HepG2 (cell line): ENCODE results near the gene ATG7. TPM values are rescaled to one million over a fixed set of nuclear protein-coding genes. Genes with fewer than 3 reads are reported as not detected.

Experiments
- CENPX ChIP-seq: sonication (generic); formaldehyde crosslinking; IDR thresholded peaks from 2 replicates; pipeline ENCODE4 v1.9.0; 2021; ENCODE audit warnings: mild to moderate bottlenecking, missing genetic modification reagents, moderate library complexity
- E2F2 ChIP-seq: sonication (generic); formaldehyde crosslinking; IDR thresholded peaks from 2 replicates; pipeline ENCODE4 v1.4.0; 2020; ENCODE audit warnings: missing genetic modification reagents, borderline replicate concordance
- KDM5A ChIP-seq: fragments of 200-600 bp; sonication (generic); IDR thresholded peaks from 2 replicates; pipeline ENCODE4 v1.7.0; 2018; ENCODE audit warnings: antibody characterized with exemption, mild to moderate bottlenecking, low read length, borderline replicate concordance
- MED13 ChIP-seq: sonication (generic); formaldehyde crosslinking; IDR thresholded peaks from 2 replicates; pipeline ENCODE4 v1.5.0; 2020; ENCODE audit warnings: missing genetic modification reagents
- MEIS2 ChIP-seq: sonication (generic); formaldehyde crosslinking; IDR thresholded peaks from 2 replicates; pipeline ENCODE4 v1.9.0; 2021; ENCODE audit warnings: mild to moderate bottlenecking, missing genetic modification reagents
- MTF2 ChIP-seq: sonication (generic); formaldehyde crosslinking; IDR thresholded peaks from 2 replicates; pipeline ENCODE4 v1.5.0; 2020; ENCODE audit warnings: missing genetic modification reagents, borderline replicate concordance
- NAIF1 ChIP-seq: sonication (generic); formaldehyde crosslinking; IDR thresholded peaks from 2 replicates; pipeline ENCODE4 v1.5.0; 2020; ENCODE audit warnings: mild to moderate bottlenecking, missing genetic modification reagents, borderline replicate concordance
- REXO4 ChIP-seq: sonication (generic); formaldehyde crosslinking; IDR thresholded peaks from 2 replicates; pipeline ENCODE4 v1.8.0; 2022; ENCODE audit warnings: missing genetic modification reagents, mild to moderate bottlenecking, borderline replicate concordance
- SATB2 ChIP-seq: sonication (generic); formaldehyde crosslinking; IDR thresholded peaks from 2 replicates; pipeline ENCODE4 v1.5.0; 2020; ENCODE audit warnings: missing genetic modification reagents
- SMARCE1 ChIP-seq: fragments of 450-650 bp; IDR thresholded peaks from 2 replicates; pipeline ENCODE4 v1.6.1; 2017; ENCODE audit warnings: borderline replicate concordance
- TEAD3 ChIP-seq: optimal IDR thresholded peaks from 2 replicates; pipeline ENCODE3; 2016; ENCODE audit warnings: borderline replicate concordance
- XRCC5 ChIP-seq: fragments of 200-400 bp; formaldehyde crosslinking; optimal IDR thresholded peaks from 2 replicates; pipeline ENCODE3; 2017; ENCODE audit warnings: mild to moderate bottlenecking, low read length
- ZNF510 ChIP-seq: sonication (generic); formaldehyde crosslinking; IDR thresholded peaks from 2 replicates; pipeline ENCODE4 v1.4.0; 2020; ENCODE audit warnings: low read depth, mild to moderate bottlenecking, missing genetic modification reagents
- ZNF557 ChIP-seq: sonication (generic); formaldehyde crosslinking; IDR thresholded peaks from 2 replicates; pipeline ENCODE4 v1.4.0; 2020; ENCODE audit warnings: missing genetic modification reagents
- ZNF580 ChIP-seq: IDR thresholded peaks from 2 replicates; pipeline ENCODE4 v1.6.1; 2016; ENCODE audit warnings: low read depth, borderline replicate concordance
- ZNF713 ChIP-seq: sonication (generic); formaldehyde crosslinking; IDR thresholded peaks from 2 replicates; pipeline ENCODE4 v1.4.0; 2020; ENCODE audit warnings: mild to moderate bottlenecking, missing genetic modification reagents
- ZNF775 ChIP-seq: sonication (generic); formaldehyde crosslinking; IDR thresholded peaks from 2 replicates; pipeline ENCODE4 v1.4.0; 2020; ENCODE audit warnings: missing genetic modification reagents, mild to moderate bottlenecking, moderate library complexity, borderline replicate concordance
- ZSCAN29 ChIP-seq: sonication (generic); formaldehyde crosslinking; conservative IDR thresholded peaks from 2 replicates; pipeline ENCODE4 v1.4.0; 2020; ENCODE audit warnings: mild to moderate bottlenecking, missing genetic modification reagents
- polyA plus RNA-seq, 8 experiments: library from polyadenylated mRNA; depleted of rRNA in 3 of 8; stranded (reverse) in 7 of 8; unstranded in 1 of 8; fragments of >200 nt; fragmentation: Illumina TruSeq in 4 of 8; extraction: Trizol in 4 of 8; gene quantifications; 2 replicates each; pipeline versions ENCODE4 v1.2.1 to v1.2.3, GENCODE V29; 2011 to 2016; ENCODE audit warnings: low read depth in 4 of 8, missing spikeins in 1 of 8, mixed read lengths in 1 of 8; ENCODE audit not compliant: insufficient read depth in 1 of 8
- total RNA-seq, 5 experiments: library from RNA; depleted of rRNA; stranded (reverse); fragments of >200 nt; fragmentation: Illumina TruSeq; extraction: Trizol; gene quantifications; 2 replicates each; pipeline ENCODE4 v1.2.3, GENCODE V29; 2016; ENCODE audit warnings: low read depth in 1 of 5
- TF ChIP-seq, protein P1 (sequence below): sonication (generic); formaldehyde crosslinking; IDR thresholded peaks from 2 replicates; pipeline ENCODE4 v1.5.1; 2020; ENCODE audit warnings: missing genetic modification reagents, mild to moderate bottlenecking, borderline replicate concordance
- TF ChIP-seq, protein P2 (sequence below): sonication (generic); formaldehyde crosslinking; IDR thresholded peaks from 2 replicates; pipeline ENCODE4 v1.4.0; 2020; ENCODE audit warnings: missing genetic modification reagents
- TF ChIP-seq, protein P3 (sequence below): sonication (generic); formaldehyde crosslinking; IDR thresholded peaks from 2 replicates; pipeline ENCODE4 v1.5.1; 2020; ENCODE audit warnings: mild to moderate bottlenecking, moderate library complexity, missing genetic modification reagents

The ATG7 gene
- total and polyA plus RNA-seq, 2 of the 13 experiments (the other 11 are each of a cell fraction or from before 2014, with no cell fraction given) = 7.8 to 22.1 TPM

- TF ChIP-seq ZSCAN29 (CRISPR knock-in tag) (no peak), SMARCE1 (no peak), SATB2 (CRISPR knock-in tag) (no peak), REXO4 (no peak), MTF2 (CRISPR knock-in tag) (0 out of 2 replicates have a peak, but pooled peaks have one; percentile 35), CENPX (CRISPR knock-in tag) (no peak), E2F2 (CRISPR knock-in tag) (no peak), TEAD3 (CRISPR knock-in tag) (peak; percentile 40), MEIS2 (no peak), ZNF775 (CRISPR knock-in tag) (no peak), NAIF1 (no peak), ZNF713 (CRISPR knock-in tag) (no peak), ZNF580 (no peak), XRCC5 (peak; percentile 43), KDM5A (no peak), ZNF510 (no peak), ZNF557 (CRISPR knock-in tag) (no peak), MED13 (CRISPR knock-in tag) (no peak)
- TF ChIP-seq, protein P1, sequence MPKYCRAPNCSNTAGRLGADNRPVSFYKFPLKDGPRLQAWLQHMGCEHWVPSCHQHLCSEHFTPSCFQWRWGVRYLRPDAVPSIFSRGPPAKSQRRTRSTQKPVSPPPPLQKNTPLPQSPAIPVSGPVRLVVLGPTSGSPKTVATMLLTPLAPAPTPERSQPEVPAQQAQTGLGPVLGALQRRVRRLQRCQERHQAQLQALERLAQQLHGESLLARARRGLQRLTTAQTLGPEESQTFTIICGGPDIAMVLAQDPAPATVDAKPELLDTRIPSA = no peak
- TF ChIP-seq, protein P2, sequence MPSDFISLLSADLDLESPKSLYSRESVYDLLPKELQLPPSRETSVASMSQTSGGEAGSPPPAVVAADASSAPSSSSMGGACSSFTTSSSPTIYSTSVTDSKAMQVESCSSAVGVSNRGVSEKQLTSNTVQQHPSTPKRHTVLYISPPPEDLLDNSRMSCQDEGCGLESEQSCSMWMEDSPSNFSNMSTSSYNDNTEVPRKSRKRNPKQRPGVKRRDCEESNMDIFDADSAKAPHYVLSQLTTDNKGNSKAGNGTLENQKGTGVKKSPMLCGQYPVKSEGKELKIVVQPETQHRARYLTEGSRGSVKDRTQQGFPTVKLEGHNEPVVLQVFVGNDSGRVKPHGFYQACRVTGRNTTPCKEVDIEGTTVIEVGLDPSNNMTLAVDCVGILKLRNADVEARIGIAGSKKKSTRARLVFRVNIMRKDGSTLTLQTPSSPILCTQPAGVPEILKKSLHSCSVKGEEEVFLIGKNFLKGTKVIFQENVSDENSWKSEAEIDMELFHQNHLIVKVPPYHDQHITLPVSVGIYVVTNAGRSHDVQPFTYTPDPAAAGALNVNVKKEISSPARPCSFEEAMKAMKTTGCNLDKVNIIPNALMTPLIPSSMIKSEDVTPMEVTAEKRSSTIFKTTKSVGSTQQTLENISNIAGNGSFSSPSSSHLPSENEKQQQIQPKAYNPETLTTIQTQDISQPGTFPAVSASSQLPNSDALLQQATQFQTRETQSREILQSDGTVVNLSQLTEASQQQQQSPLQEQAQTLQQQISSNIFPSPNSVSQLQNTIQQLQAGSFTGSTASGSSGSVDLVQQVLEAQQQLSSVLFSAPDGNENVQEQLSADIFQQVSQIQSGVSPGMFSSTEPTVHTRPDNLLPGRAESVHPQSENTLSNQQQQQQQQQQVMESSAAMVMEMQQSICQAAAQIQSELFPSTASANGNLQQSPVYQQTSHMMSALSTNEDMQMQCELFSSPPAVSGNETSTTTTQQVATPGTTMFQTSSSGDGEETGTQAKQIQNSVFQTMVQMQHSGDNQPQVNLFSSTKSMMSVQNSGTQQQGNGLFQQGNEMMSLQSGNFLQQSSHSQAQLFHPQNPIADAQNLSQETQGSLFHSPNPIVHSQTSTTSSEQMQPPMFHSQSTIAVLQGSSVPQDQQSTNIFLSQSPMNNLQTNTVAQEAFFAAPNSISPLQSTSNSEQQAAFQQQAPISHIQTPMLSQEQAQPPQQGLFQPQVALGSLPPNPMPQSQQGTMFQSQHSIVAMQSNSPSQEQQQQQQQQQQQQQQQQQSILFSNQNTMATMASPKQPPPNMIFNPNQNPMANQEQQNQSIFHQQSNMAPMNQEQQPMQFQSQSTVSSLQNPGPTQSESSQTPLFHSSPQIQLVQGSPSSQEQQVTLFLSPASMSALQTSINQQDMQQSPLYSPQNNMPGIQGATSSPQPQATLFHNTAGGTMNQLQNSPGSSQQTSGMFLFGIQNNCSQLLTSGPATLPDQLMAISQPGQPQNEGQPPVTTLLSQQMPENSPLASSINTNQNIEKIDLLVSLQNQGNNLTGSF (CRISPR knock-in tag) = no peak
- TF ChIP-seq, protein P3, sequence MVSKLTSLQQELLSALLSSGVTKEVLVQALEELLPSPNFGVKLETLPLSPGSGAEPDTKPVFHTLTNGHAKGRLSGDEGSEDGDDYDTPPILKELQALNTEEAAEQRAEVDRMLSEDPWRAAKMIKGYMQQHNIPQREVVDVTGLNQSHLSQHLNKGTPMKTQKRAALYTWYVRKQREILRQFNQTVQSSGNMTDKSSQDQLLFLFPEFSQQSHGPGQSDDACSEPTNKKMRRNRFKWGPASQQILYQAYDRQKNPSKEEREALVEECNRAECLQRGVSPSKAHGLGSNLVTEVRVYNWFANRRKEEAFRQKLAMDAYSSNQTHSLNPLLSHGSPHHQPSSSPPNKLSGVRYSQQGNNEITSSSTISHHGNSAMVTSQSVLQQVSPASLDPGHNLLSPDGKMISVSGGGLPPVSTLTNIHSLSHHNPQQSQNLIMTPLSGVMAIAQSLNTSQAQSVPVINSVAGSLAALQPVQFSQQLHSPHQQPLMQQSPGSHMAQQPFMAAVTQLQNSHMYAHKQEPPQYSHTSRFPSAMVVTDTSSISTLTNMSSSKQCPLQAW (CRISPR knock-in tag) = no peak
These were observed 319.4 kb downstream of the ATG7 start (continued) for GRCh38 chr3:11591391-11592282.
